RWPE2 (cell line): ENCODE data around the gene NDEL1.

Experiments
- ATAC-seq: fragments of 200-7000 bp; cut with Tn5 transposase; 3 replicates; pipeline ENCODE4 v1.9.1; 2021; ENCODE audit warnings: low read depth
- DNase-seq: peaks from one replicate; pipeline ENCODE4 v3.0.0-alpha.2; 2020; ENCODE audit warnings: low spot score
- H3K27ac ChIP-seq: fragments of 450-650 bp; 2 replicates; pipeline ENCODE4 v1.5.1; 2017; ENCODE audit warnings: mild to moderate bottlenecking; ENCODE audit not compliant: poor library complexity, severe bottlenecking
- H3K27me3 ChIP-seq: fragments of 250-450 bp; sonication (Bioruptor Pico); 2 replicates; pipeline ENCODE4 v1.5.1; 2021; ENCODE audit warnings: mild to moderate bottlenecking, moderate library complexity; ENCODE audit not compliant: insufficient read depth, poor library complexity, severe bottlenecking
- H3K36me3 ChIP-seq: fragments of 250-450 bp; sonication (Bioruptor Pico); 2 replicates; pipeline ENCODE4 v1.5.1; 2020; ENCODE audit warnings: low read depth, mild to moderate bottlenecking, moderate library complexity
- H3K4me1 ChIP-seq: fragments of 250-450 bp; sonication (Bioruptor Pico); 2 replicates; pipeline ENCODE4 v1.5.1; 2021; ENCODE audit warnings: mild to moderate bottlenecking, moderate library complexity; ENCODE audit not compliant: insufficient read depth, poor library complexity, severe bottlenecking
- H3K4me3 ChIP-seq: fragments of 250-450 bp; sonication (Bioruptor Pico); 2 replicates; pipeline ENCODE4 v1.5.1; 2021; ENCODE audit warnings: mild to moderate bottlenecking, moderate library complexity; ENCODE audit not compliant: severe bottlenecking
- H3K9me3 ChIP-seq: fragments of 250-450 bp; sonication (Bioruptor Pico); 2 replicates; pipeline ENCODE4 v1.5.1; 2021; ENCODE audit warnings: mild to moderate bottlenecking, moderate library complexity; ENCODE audit not compliant: severe bottlenecking
- TF ChIP-seq, protein P1 (sequence below): fragments of 450-650 bp; IDR thresholded peaks from one replicate; pipeline ENCODE4 v1.5.1; 2017; ENCODE audit warnings: mild to moderate bottlenecking, moderate library complexity; ENCODE audit not compliant: poor library complexity, severe bottlenecking

Gene NDEL1

GRCh38 chr17:8503807-8504206, 68.1 kb downstream of the NDEL1 start:
- no peaks in the 10 kb centered on the region for H3K4me1 ChIP-seq
- no peak overlapping the region for H3K4me3 ChIP-seq
- TF ChIP-seq, protein P1, sequence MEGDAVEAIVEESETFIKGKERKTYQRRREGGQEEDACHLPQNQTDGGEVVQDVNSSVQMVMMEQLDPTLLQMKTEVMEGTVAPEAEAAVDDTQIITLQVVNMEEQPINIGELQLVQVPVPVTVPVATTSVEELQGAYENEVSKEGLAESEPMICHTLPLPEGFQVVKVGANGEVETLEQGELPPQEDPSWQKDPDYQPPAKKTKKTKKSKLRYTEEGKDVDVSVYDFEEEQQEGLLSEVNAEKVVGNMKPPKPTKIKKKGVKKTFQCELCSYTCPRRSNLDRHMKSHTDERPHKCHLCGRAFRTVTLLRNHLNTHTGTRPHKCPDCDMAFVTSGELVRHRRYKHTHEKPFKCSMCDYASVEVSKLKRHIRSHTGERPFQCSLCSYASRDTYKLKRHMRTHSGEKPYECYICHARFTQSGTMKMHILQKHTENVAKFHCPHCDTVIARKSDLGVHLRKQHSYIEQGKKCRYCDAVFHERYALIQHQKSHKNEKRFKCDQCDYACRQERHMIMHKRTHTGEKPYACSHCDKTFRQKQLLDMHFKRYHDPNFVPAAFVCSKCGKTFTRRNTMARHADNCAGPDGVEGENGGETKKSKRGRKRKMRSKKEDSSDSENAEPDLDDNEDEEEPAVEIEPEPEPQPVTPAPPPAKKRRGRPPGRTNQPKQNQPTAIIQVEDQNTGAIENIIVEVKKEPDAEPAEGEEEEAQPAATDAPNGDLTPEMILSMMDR: no peak
- H3K36me3 ChIP-seq: peaks cover 55% of the 10 kb centered on the region
- DNase-seq: no peak
- no peak for ATAC-seq
- H3K27ac ChIP-seq: no peak overlapping the region
- no peaks in the 10 kb centered on the region for H3K27me3 ChIP-seq
- no peaks in the 10 kb centered on the region for H3K9me3 ChIP-seq

DNA sequence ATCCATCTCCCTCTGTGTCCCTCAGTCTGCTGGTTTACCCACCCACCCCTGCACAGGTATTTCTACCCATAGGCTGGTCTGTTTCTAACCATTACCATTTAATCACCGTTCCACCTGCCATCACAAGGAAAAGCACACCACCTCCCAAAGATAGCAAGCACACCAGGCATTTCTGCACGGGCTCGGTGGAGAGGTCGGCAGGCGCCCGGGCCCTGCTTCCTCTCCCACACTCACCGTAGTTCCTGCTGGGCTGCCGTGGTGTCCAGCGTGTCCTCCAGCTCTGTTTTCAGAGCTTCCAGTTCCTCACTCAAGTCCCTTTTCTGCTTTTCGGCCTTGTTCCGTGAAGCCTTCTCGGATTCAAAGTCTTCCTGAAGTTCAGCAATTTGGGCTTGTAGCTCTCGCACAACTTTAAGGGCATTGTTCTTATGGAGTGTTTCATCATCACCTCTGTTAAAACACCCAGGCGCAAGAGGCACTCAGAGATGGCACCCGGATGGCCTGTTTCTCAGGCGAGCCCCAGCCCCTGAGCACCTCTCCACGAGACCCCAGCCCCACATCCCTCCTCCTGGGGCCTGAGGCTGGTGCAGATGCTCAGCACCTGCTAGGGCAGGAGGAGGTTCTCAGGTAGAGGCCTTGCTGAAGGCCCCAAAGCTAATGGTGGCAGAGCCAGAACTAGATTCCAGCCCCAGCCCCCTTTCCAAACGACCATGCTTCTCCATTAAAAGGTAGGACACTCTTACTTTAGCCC, 69.0 kb downstream of the NDEL1 start:
- peaks cover 54% of the 10 kb centered on the region for H3K36me3 ChIP-seq
- no peak overlapping the region for H3K4me3 ChIP-seq
- DNase-seq (no peak), ATAC-seq (no peak)
- H3K27me3 ChIP-seq: no peaks in the 10 kb centered on the region
- TF ChIP-seq, protein P1: no peak
- no peaks in the 10 kb centered on the region for H3K9me3 ChIP-seq
- no peak overlapping the region for H3K27ac ChIP-seq
- no peaks in the 10 kb centered on the region for H3K4me1 ChIP-seq

DNA sequence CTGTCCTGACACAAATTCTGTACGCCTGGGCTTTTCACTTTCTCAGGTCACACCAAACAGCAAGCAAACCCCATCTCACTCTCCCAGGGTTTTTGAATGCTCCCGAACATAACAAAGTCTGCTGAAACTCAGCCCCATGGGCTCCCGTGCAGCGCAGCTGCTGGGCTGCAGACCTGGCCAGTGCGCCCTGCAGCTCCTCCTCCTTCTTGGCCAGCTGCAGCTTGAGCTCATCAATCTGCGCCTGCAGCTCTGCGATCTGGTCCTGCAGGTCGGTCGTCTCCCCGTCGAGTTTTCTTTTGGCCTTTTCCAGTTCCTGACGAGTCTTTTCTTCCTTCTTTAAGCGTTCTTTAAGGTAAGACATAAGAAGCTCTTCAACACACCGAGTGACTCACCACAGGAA, 70.5 kb downstream of the NDEL1 start:
- DNase-seq: no peak
- TF ChIP-seq, protein P1: no peak

DNA sequence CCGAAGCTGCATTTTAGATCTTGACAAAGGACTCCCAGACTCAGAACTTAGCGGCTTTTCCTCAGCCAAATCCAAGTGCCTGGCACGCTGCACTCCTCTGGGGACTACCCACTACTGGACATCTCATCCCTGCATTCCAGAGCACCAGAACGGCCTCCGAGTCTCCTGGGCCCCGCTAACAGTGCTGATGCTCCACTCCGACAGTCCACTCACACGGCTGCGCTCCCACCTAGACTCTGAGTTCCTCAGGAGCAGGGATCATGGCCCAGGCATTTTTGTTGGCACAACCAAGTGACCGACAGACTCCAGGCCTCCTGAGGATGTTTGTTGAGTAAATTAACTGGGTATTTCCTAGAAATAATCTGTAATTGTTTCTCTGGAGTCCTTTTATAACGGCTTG, 79.1 kb downstream of the NDEL1 start:
- no peak overlapping the region for H3K27ac ChIP-seq
- no peak for ATAC-seq
- H3K4me3 ChIP-seq: no peak overlapping the region
- H3K27me3 ChIP-seq: no peaks in the 10 kb centered on the region
- H3K9me3 ChIP-seq: no peaks in the 10 kb centered on the region
- peaks cover 76% of the 10 kb centered on the region for H3K36me3 ChIP-seq
- TF ChIP-seq, protein P1: no peak
- DNase-seq: no peak
- H3K4me1 ChIP-seq: no peaks in the 10 kb centered on the region

More for the DNA sequence above, 70.5 kb downstream of the NDEL1 start:
- Histone ChIP-seq H3K9me3 (no peaks in the 10 kb centered on the region), H3K4me1 (no peaks in the 10 kb centered on the region), H3K27me3 (no peaks in the 10 kb centered on the region), H3K27ac (no peak overlapping the region), H3K36me3 (peaks cover 60% of the 10 kb centered on the region), H3K4me3 (no peak overlapping the region)
- ATAC-seq: no peak
